GM19455 (cell line): ENCODE measurements around the gene NCEH1.
"Not testable (repeated sequence)": the region's sequence is repeated elsewhere in the genome, so short reads cannot be mapped to it uniquely, and the experiment has no call there.

Experiments used
- ATAC-seq: cut with Tn5 transposase; IDR thresholded peaks from one replicate; pipeline ENCODE4 v1.9.1; 2021; ENCODE audit not compliant: unreplicated experiment

NCEH1 gene

GRCh38 chr3:172614340-172615274 is 96.3 kb downstream of the NCEH1 start:
- no peak for ATAC-seq

- no peak for ATAC-seq
These were observed 97.0 kb downstream of the NCEH1 start for GRCh38 chr3:172613845-172614244.

- ATAC-seq = no peak
These were observed 97.8 kb downstream of the NCEH1 start for GRCh38 chr3:172612871-172613678.

GRCh38 chr3:172609750-172610149 is 101.1 kb downstream of the NCEH1 start:
- no peak for ATAC-seq

- no peak for ATAC-seq
These were observed 102.3 kb downstream of the NCEH1 start for GRCh38 chr3:172608575-172608974.

GRCh38 chr3:172607305-172608121 is 103.4 kb downstream of the NCEH1 start:
- ATAC-seq = no peak

- ATAC-seq = no peak
These were observed 104.8 kb downstream of the NCEH1 start for GRCh38 chr3:172606021-172606420.

GRCh38 chr3:172604895-172605646 is 105.8 kb downstream of the NCEH1 start:
- no peak for ATAC-seq

GRCh38 chr3:172601066-172601832 is 109.6 kb downstream of the NCEH1 start:
- ATAC-seq = no peak

- no peak for ATAC-seq
These were observed 110.2 kb downstream of the NCEH1 start for GRCh38 chr3:172600644-172601065.

- ATAC-seq = no peak
These were observed 112.0 kb downstream of the NCEH1 start for GRCh38 chr3:172598904-172599303.

- no peak for ATAC-seq
These were observed 114.5 kb downstream of the NCEH1 start for GRCh38 chr3:172596394-172596706.

- ATAC-seq = peak; percentile 41
These were observed 115.0 kb downstream of the NCEH1 start for GRCh38 chr3:172595664-172596393.

GRCh38 chr3:172594900-172595663 is 115.8 kb downstream of the NCEH1 start:
- not testable (repeated sequence) for ATAC-seq

- no peak for ATAC-seq
These were observed 117.8 kb downstream of the NCEH1 start for GRCh38 chr3:172592898-172593669.

GRCh38 chr3:172591876-172592771 is 118.7 kb downstream of the NCEH1 start:
- ATAC-seq = peak; percentile 83
